Measurements from ENCODE around the gene ZNF414.

DNA sequence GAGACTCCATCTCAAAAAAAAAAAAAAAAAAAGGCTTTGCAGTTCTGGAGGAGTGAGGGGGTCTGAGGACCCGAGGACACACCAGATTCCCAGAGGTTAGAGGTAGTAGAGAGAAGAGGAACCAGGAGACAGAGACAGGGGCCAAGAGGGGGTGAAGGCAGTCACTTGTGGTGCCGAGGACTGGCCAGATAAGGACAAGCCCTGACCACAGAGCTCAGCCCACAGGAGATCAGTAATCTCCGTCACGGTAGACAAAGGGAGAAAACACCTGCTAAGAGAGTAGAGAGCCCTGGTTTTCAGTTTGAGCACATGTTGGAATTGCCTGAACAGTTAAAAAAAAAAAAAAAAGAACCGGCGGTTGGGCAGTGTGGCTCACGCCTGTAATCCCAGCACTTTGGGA is 9.8 kb downstream of the ZNF414 start:
- TF ChIP-seq, protein P1, sequence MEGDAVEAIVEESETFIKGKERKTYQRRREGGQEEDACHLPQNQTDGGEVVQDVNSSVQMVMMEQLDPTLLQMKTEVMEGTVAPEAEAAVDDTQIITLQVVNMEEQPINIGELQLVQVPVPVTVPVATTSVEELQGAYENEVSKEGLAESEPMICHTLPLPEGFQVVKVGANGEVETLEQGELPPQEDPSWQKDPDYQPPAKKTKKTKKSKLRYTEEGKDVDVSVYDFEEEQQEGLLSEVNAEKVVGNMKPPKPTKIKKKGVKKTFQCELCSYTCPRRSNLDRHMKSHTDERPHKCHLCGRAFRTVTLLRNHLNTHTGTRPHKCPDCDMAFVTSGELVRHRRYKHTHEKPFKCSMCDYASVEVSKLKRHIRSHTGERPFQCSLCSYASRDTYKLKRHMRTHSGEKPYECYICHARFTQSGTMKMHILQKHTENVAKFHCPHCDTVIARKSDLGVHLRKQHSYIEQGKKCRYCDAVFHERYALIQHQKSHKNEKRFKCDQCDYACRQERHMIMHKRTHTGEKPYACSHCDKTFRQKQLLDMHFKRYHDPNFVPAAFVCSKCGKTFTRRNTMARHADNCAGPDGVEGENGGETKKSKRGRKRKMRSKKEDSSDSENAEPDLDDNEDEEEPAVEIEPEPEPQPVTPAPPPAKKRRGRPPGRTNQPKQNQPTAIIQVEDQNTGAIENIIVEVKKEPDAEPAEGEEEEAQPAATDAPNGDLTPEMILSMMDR (IDR thresholded peaks at IDR 0.05) = no peak
- TF ChIP-seq POLR2A (IDR thresholded peaks at IDR 0.05) (no peak), POLR2AphosphoS5 (IDR thresholded peaks at IDR 0.05) (no peak)

All from gastroesophageal sphincter (tissue), 3 donors.